ENCODE results near the gene ELMO1. TPM values are rescaled to one million over a fixed set of nuclear protein-coding genes. Genes with fewer than 3 reads are reported as not detected.

Gene ELMO1
- total RNA-seq, 1 donor from 2014 or later: 132 TPM

DNA sequence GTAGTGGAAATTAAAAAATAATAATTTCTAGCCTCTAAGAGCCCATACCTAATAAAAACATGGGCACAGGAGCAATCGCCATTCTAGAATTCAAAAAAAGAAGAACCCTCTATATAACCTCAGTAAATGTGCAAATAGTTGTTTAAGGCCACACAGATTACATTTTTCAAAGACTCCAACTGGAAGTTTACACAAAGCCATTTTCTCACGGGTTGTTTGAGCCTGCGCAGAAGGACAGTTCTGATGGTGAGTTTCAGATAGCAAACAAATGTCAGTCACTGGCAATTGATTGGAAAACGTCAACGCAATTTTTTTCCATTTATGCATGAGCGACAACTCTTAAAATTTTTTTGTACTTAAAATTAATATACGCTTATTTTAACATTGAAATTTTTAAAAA lies 23.0 kb upstream of the ELMO1 start:
- Mint-ChIP-seq H3K27ac (no peak overlapping the region), H3K4me3 (no peak overlapping the region), H3K4me1 (no peaks in the 10 kb centered on the region), H3K27me3 (peaks cover 11% of the 10 kb centered on the region), H3K36me3 (ENCODE audit: low read depth) (no peaks in the 10 kb centered on the region), H3K9me3 (no peaks in the 10 kb centered on the region)
- CTCF ChIA-PET: interaction anchor here (1.0 kb wide), 1 partner anchor 14 kb away, joined by 3 read pairs; no protein-coding TSS in a partner anchor
- TF ChIP-seq, protein P1, sequence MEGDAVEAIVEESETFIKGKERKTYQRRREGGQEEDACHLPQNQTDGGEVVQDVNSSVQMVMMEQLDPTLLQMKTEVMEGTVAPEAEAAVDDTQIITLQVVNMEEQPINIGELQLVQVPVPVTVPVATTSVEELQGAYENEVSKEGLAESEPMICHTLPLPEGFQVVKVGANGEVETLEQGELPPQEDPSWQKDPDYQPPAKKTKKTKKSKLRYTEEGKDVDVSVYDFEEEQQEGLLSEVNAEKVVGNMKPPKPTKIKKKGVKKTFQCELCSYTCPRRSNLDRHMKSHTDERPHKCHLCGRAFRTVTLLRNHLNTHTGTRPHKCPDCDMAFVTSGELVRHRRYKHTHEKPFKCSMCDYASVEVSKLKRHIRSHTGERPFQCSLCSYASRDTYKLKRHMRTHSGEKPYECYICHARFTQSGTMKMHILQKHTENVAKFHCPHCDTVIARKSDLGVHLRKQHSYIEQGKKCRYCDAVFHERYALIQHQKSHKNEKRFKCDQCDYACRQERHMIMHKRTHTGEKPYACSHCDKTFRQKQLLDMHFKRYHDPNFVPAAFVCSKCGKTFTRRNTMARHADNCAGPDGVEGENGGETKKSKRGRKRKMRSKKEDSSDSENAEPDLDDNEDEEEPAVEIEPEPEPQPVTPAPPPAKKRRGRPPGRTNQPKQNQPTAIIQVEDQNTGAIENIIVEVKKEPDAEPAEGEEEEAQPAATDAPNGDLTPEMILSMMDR (IDR thresholded peaks at IDR 0.05): no peak
- no peak for ATAC-seq (ENCODE audit: low read depth)
- intact Hi-C loops (cut with micrococcal nuclease): no loop called here
- POLR2A ChIA-PET: no interaction called here
- no peak for DNase-seq

DNA sequence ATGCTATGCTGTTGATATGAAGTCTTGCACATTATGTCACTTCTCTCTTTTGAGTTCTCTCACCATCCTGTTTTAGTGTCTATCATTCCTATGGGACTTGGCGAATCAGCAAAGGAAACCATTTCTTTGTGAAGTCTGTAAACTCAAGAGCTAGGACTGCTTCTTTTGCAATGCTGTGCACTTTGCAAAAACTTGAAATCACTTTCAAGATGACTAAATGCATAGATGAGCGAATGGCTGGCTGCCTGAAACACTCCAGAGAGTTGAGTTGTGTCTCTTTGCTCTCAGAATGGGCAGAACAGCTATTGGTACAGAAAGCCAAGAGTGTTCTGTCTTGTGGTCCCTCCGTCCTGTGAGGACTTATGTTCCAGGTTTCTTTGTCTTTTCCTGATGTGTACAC lies 18.3 kb upstream of the ELMO1 start:
- intact Hi-C loops (cut with micrococcal nuclease): no loop called here
- DNase-seq: no peak
- ChIA-PET CTCF (no interaction called here), POLR2A (no interaction called here)
- no peaks in the 10 kb centered on the region for H3K9me3 Mint-ChIP-seq
- no peak overlapping the region for H3K4me3 Mint-ChIP-seq
- H3K36me3 Mint-ChIP-seq (ENCODE audit: low read depth): no peaks in the 10 kb centered on the region
- no peak overlapping the region for H3K27ac Mint-ChIP-seq
- peaks cover 2% of the 10 kb centered on the region for H3K27me3 Mint-ChIP-seq
- no peaks in the 10 kb centered on the region for H3K4me1 Mint-ChIP-seq
- TF ChIP-seq, protein P1 (IDR thresholded peaks at IDR 0.05): no peak
- no peak for ATAC-seq (ENCODE audit: low read depth)

DNA sequence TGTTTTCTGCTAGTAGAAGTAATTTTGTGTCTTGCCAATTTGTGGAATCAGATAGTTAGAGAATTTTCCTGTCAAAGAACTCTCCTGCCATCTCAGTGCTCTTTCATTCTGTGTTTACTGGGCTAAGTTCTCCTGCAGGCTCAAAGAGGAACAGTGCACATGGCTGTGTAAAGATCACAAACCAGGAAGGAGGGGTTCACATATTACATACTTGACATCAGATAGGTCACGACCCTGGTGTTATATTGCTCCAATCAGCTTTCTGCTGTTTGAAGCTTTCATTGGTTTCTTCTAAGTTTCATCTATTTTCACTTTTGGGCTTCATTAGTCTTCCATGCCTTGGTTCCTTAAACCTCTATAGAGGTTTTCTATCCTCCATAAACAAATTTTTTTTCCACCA lies 13.5 kb upstream of the ELMO1 start:
- ATAC-seq (ENCODE audit: low read depth): no peak
- Mint-ChIP-seq H3K27me3 (peaks cover 5% of the 10 kb centered on the region), H3K27ac (no peak overlapping the region)

DNA sequence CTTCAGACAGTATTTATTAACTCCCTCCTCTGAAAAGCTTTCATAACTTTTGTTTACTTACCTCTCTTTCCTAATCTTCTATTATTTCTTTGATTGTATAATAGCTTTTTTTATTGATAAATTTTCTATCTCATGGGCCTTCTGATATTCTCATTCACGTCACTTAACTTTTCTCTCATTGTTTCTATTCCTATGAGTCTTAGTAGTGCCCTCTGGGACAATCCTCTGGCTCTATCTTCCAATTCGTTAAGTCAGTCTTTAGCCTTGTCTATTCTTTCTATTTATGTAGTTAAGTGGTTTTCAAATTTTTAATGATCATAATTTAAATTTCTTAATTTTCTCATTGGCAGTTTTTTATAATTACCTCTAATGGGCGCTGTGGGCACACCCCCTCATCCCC lies 6.4 kb upstream of the ELMO1 start:
- POLR2A ChIA-PET: no interaction called here
- TF ChIP-seq, protein P1 (IDR thresholded peaks at IDR 0.05): no peak
- DNase-seq: no peak
- no peak overlapping the region for H3K27ac Mint-ChIP-seq
- intact Hi-C loops (cut with micrococcal nuclease): no loop called here
- ATAC-seq (ENCODE audit: low read depth): no peak
- no peaks in the 10 kb centered on the region for H3K36me3 Mint-ChIP-seq (ENCODE audit: low read depth)
- CTCF ChIA-PET: no interaction called here
- no peaks in the 10 kb centered on the region for H3K27me3 Mint-ChIP-seq
- no peaks in the 10 kb centered on the region for H3K9me3 Mint-ChIP-seq
- H3K4me1 Mint-ChIP-seq: peaks cover 2% of the 10 kb centered on the region
- H3K4me3 Mint-ChIP-seq: no peak overlapping the region

More for the DNA sequence above, 13.5 kb upstream of the ELMO1 start:
- intact Hi-C loops (cut with micrococcal nuclease): no loop called here
- ChIA-PET CTCF (no interaction called here), POLR2A (no interaction called here)
- TF ChIP-seq, protein P1 (IDR thresholded peaks at IDR 0.05): no peak
- no peaks in the 10 kb centered on the region for H3K4me1 Mint-ChIP-seq
- no peaks in the 10 kb centered on the region for H3K36me3 Mint-ChIP-seq (ENCODE audit: low read depth)
- no peaks in the 10 kb centered on the region for H3K9me3 Mint-ChIP-seq
- DNase-seq: no peak
- H3K4me3 Mint-ChIP-seq: no peak overlapping the region

DNA sequence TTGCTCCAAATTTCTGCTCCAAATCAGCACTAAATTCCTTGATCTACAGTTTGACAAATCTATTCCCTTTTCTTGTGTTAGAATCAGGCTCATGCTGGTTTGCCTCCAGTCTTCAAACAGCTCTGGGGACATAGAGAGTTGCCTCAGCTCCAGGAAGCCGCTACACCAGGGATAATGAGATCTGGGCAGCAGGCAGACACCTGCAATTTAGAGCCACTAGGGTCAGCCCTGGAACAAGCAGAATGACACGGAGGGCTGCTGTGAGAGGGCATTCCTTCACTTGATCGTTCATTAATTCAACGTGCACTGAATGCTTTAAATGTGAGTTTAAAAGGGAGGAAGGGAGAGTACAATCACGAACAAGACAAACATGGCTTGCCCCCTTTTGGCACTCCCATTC lies 3.7 kb upstream of the ELMO1 start:
- Mint-ChIP-seq H3K9me3 (no peaks in the 10 kb centered on the region), H3K27ac (no peak overlapping the region), H3K36me3 (ENCODE audit: low read depth) (peaks cover 9% of the 10 kb centered on the region), H3K4me3 (no peak overlapping the region), H3K27me3 (no peaks in the 10 kb centered on the region), H3K4me1 (peaks cover 20% of the 10 kb centered on the region)
- ChIA-PET POLR2A (no interaction called here), CTCF (interaction anchor here (1.2 to 1.8 kb wide), 2 partner anchors 42 to 99 kb away, joined by 3 to 5 read pairs; no protein-coding TSS in a partner anchor)
- no peak for DNase-seq
- ATAC-seq (ENCODE audit: low read depth): no peak
- intact Hi-C loops (cut with micrococcal nuclease): no loop called here
- TF ChIP-seq, protein P1 (IDR thresholded peaks at IDR 0.05): no peak

All from activated B cell treated with CpG ODN at 0.5 μM for 24 hours (primary cell).